Right hindlimb (tissue), 1 donor: Measurements from ENCODE around the gene VEPH1.

Experiments used
- DNase-seq: peaks from one replicate; pipeline ENCODE4 v3.0.0-alpha.2; 2018

The VEPH1 gene

GRCh38 chr3:157294491-157294890 is 208.7 kb downstream of the VEPH1 start:
- DNase-seq: no peak

GRCh38 chr3:157290766-157291165 is 212.4 kb downstream of the VEPH1 start:
- no peak for DNase-seq

DNA sequence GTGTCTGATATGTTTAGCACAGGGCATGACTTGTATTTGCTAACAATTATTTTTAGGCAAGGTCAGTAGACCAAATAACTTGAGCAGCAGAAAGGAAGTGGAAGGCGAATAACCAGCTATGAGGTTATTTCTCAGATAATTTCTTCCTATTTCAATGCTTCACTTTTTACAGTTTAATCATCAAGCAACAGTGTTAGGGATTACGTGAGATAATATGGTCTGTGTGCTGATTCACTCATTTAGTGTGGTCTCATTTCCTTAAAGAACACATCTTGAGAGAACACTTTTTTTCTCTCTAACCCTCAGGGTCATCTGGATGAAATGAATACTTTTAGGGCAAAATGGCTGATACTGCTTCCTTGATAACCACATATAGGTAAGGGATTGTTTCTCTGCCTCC is 217.2 kb downstream of the VEPH1 start:
- no peak for DNase-seq

GRCh38 chr3:157285141-157285540 is 218.1 kb downstream of the VEPH1 start:
- DNase-seq: no peak

GRCh38 chr3:157284688-157285087 is 218.5 kb downstream of the VEPH1 start:
- no peak for DNase-seq

DNA sequence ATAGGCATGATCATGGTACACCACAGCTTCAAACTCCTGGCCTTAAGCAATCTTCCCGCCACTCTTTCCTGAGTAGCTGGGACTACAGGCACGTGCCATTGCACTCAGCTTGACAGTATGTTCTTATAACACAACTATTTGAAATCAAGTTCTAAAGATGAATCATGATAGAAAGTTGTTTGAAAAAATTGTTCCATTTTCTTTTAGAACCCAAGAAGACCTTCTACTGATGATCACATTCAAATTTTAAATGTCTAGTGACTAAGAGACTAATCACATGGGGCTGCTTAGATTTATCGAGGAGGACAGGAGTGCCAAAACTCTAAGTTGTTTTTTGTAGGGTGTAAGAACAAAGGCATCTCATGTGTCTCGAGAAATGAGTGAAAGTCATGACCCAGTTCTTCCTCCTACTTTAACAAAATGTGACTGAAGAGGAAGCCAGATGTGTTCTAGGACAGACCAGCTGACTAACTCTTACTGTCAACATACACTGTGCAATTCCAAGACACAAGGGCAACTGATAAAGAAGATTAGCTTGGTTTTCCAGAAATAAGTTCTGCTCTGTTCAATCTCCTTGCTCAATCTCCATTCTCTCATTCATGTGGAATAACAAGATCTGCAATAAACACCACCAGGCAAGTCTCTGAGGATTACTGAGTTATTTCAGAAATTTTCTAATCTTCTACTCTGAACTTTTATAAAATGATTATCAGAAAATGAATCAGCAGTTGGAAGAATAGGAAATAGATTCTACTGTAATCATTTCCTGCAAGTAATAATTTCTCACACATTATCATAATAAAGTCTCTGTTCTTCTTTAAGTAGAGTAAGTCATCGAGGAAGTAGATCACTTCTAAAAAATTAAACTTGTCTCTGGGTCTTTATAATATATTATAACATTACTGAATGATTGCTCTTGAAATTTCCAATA is 220.7 kb downstream of the VEPH1 start:
- DNase-seq: no peak

DNA sequence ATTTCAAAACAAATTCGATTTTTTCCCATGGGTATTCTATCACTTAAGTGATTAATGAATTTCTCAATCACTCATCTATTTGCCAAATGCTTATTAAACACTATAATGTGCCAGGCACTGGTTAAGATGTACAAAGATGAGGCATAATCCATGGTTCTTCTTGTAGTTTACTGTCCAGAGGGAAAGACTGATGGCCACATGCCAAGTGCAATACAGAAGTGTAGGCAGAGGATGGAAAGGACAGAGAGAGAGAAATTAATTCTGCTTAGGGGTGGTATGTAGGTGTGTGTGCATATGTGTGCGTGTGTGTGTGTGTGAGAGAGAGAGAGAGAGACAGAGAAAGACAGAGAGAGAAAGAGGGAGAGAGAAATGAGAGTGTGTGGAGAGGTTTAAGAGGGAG is 222.4 kb downstream of the VEPH1 start:
- no peak for DNase-seq

- DNase-seq: no peak
These were observed 222.9 kb downstream of the VEPH1 start for GRCh38 chr3:157280354-157280753.

- no peak for DNase-seq
These were observed 224.0 kb downstream of the VEPH1 start for GRCh38 chr3:157279237-157279636.

GRCh38 chr3:157276801-157277200 is 226.4 kb downstream of the VEPH1 start:
- DNase-seq: no peak

GRCh38 chr3:157275832-157276231 is 227.4 kb downstream of the VEPH1 start:
- no peak for DNase-seq

DNA sequence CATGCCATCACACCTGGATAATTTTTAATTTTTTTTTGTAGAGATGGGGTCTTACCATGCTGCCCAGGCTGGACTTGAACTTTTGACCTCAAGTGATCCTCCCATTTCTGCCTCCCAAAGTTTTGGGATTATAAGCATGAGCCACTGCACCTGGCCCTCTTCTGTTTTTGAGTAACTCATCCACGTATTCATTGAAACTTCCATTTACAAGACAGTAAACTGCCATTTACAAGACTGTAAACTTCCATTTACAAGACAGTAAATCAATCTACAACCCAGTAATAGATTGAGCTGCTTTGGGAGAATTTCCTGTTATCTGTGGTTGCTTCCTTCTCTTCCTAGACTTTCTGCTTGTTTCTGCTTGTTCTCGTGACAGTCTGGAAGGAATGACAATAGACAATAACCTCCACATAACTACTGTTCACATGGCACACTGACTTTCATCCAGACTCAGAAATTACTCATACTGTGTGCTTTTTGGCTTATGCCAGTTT is 228.5 kb downstream of the VEPH1 start:
- DNase-seq: no peak

DNA sequence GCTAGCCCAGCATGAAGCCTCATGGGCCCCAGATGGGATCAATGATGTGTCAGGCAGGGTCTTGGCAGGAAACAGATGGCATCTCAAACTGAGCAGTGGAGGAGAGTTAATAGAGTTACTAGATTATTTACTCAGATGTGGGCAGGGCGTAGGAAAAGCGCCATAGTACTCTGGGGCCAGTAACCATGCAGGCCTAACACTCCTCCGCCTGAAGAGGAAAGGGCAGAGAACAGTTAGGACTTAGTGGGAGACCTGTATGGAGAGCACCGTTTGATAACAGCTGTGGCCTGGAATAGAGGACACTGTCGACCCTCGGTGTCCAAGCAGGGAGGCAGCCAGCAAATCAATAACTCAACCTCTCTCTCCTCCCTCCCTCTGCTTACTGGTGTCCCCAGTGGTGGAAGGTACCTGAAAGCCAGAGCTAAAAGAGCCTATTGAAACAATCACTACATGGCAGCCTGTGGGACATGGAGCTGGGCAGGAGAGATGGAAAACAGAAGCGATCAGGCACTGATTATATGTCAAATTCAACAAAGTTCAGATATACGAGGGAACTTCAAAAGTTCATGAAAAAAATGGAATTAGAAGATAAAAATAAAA is 231.8 kb downstream of the VEPH1 start:
- no peak for DNase-seq

GRCh38 chr3:157268026-157268425 is 235.2 kb downstream of the VEPH1 start:
- no peak for DNase-seq

- no peak for DNase-seq
These were observed 237.3 kb downstream of the VEPH1 start for GRCh38 chr3:157265931-157266330.

DNA sequence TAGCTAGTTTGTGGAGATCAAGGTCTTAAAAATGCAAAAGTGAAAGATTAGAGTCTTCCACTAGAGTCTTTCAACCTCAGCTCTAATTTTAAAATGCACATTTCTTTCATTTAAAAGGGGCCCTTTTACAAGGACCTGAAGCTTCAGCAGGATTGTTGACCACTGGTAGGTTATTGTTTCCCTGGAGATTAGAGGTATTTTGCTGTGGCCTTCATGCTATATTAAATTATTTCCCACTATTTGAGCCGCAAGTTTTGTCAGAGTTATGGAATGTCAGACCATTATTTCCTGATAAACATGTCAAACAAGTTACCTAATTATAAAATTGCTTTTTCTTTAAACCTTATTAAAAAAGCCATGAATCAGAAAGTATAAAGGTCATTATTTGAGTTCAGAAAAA is 240.2 kb downstream of the VEPH1 start:
- no peak for DNase-seq

DNA sequence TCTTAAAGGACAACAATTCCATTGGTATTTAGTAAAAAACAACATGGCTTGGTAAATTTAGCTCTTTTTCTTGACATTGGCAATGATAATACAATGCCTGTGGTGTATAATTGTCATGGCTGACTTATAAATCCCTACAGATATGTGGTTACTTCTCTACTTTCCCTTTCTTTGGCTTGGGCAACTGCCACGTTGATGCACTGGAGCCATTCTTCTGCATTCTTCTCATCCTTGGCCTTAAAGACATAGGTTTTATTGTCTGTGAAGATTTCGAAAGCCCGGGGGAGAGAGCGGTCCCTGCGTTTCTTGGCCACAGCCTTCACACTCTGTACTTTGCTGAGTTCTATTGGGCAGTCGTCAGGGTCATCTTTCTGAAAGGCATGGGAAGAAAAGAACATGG is 242.2 kb downstream of the VEPH1 start:
- DNase-seq: no peak

DNA sequence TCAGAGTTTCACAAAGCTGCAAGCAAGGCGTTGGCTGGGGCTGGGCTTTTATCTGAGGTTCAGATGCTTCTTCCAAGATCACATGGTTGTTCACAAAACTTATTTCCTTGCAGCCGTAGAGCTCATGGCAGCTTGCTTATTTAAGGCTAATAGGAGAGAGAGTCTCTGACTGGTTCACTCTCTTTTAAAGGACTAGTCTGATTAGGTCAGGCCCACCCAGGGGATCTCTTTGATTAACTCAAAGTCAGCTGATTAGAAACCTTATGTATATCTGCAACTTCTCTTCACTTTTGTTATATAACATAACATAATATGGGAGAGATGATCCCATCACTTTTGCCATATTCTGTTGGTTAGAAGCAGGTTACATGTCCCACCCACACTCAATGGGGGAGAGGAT is 243.4 kb downstream of the VEPH1 start:
- no peak for DNase-seq

DNA sequence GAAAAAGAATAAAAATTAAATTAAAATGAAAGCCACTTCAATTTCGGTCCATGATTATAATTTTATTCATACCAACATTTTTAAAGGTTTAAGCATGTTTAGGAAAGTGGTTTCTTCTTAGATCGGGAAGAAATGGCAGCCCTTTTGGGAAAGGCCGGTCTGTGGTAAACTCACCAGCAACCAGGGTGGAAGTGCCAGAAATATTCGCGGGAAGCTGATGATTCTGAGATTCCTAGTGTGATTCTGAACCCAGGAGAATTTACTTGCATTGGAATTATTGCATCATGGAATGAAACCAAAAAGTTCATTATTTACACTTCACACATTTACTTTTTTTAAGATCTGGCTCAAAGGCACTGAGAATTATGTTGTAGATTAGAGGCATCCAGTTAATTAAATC is 246.1 kb downstream of the VEPH1 start:
- DNase-seq: no peak

- no peak for DNase-seq
These were observed 247.4 kb downstream of the VEPH1 start for GRCh38 chr3:157255797-157256196.

GRCh38 chr3:157251685-157252084 is 251.5 kb downstream of the VEPH1 start:
- no peak for DNase-seq

GRCh38 chr3:157249606-157250005 is 253.6 kb downstream of the VEPH1 start:
- no peak for DNase-seq

DNA sequence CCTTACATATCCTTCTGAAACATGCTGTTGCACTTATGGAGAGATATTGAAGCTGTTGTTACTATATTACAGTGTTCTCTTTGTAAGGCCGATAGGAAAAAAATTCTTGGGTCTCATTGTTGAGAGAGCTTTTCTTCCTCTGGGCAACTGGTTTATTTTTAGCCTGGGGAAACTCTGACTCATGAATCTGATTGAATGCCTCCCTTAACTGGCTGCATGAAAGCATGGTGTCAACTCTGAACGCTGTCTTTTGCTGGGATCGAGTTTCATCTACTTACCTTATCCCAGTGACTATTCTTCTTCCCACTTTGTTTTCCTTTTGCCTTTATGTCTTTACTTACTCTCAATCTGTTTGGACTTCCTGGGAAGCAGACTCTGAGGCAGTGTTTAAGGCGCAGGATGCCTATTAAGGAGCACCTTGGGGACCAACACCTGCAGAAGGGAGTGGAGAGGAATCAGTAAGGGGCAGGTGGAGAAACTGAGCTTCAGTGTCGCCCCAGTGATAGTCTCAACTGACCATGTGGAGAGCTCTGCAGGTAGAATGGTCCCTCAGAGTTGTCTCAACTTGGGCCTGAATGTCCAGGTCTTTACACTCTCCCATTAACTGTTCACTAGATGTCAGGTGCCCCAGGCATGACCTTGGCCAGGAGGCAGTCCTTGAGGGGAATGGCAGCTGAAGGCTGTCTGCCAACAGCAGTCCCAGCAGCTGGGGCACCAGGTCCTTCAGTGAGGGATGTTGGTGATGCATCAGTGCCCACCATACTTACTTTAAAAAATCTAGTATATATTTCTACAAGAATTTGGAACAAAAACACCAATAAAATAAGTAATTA is 254.4 kb downstream of the VEPH1 start:
- DNase-seq: peak; percentile 39
